Uterus (tissue), 2 donors: Measurements from ENCODE around the gene BLOC1S2.

ENCODE experiments used
- CTCF ChIP-seq, 4 experiments: fragments of 200-600 bp in 2 of 4; fragments of 450-650 bp in 2 of 4; sonication (generic) in 2 of 4; IDR thresholded peaks; one replicate each; pipeline ENCODE4 v1.5.1; 2016 to 2019; ENCODE audit warnings: antibody characterized with exemption in 4 of 4, mild to moderate bottlenecking in 2 of 4, moderate library complexity in 1 of 4
- POLR2A ChIP-seq, 2 donors: fragments of 450-650 bp; IDR thresholded peaks; one replicate each; pipeline ENCODE4 v1.6.1; 2016; ENCODE audit warnings: antibody characterized with exemption in 2 of 2, mild to moderate bottlenecking in 1 of 2, moderate library complexity in 1 of 2

DNA sequence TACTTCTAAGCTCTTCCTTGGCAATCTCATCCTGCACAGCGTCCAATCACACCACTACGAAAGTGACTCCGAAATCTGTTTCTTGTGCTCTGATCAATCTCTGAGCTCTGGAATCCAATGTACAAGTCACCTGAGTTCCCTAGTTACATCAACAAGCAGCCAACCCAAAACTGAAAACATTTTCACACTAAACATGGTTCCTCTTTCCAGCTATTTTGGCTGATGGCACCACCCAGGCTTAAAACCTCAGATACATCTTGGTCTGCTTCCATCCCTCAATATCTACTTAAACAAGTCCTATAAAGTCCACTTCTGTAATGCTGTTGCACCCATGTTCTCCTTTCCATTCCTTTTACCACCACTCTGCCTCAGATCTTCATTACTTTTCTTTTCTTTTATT lies 3.6 kb downstream of the BLOC1S2 start:
- TF ChIP-seq POLR2A (IDR thresholded peaks at IDR 0.05): no peak
- TF ChIP-seq CTCF (IDR thresholded peaks at IDR 0.05): no peak
